ENCODE results near the gene HMX2.

Gene HMX2

DNA sequence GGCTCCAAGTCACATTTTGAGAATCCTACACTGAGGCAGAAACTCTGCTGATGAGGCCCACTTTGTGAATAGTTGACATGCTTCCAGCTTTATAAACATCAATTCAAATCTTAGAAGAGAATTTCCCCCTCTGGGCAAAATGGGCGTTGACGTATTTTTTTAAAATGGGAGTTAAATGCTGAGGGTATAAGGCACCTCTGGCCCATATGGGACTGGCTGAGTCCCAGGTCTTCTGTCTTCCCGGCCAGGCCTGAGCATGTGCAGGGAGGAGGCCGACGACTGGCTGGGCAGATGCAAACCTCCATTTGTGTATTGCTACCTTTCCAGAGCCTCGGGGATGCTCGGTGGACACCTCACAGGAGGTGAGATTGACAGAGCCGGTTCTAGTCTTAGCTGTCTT is 44.0 kb downstream of the HMX2 start:
- no peak for DNase-seq (ENCODE audit: low read depth in 2 of 2)

DNA sequence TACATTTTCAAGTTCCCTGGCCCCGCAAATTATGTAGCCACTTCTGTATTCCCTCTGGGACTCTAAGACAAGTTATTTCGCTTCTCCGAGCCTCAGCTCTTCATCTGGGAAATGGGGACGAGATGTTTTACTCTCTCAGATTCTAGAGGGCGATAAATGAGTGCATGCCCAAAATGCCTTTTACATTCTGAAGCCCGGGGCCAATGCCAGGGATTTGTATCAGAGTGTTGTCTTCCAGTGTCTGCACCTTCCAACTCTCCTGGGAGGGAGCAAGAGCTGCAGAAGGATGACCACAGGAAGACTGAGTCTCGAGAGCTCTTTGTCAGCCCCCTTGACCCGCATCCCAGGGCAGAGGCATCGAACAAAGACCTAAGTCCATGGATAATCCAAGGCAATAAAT is 46.1 kb downstream of the HMX2 start:
- DNase-seq (ENCODE audit: low read depth in 2 of 2), result no peak
